ENCODE data around the gene DNM3. TPM values are rescaled to one million over a fixed set of nuclear protein-coding genes. Genes with fewer than 3 reads are reported as not detected.

The DNM3 gene
- polyA plus RNA-seq, 1 of the 3 experiments (the other 2 are of a cell fraction), result 0.43 TPM

DNA sequence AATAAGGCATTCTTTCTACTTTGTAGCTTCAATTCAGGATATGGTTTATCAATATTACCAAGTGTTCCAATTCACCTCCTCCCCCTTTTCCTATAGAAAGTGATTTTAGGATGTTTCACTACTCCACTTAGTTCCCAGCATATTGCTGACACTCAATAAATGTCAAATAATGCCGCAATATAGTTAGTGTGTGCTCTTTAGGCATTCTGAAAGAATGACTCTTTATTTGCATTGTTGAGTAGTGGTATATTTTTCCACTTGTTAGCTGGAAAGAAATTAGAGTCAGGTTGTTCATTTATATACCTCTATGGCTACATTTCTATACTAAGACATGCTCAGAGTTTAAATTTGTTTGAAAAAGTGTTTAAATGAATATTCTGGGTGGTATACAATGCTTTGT lies 424.6 kb downstream of the DNM3 start:
- Histone ChIP-seq H3F3A (replicated peaks; ENCODE audit: insufficient read depth) (peaks cover 13% of the 10 kb centered on the region), H3K4me2 (no peak overlapping the region), H3K27ac (ENCODE audit: low read depth in 2 of 2, low read length in 1 of 2) (no peak overlapping the region), H2AFZ (ENCODE audit: low read depth) (no peak overlapping the region), H3K36me3 (replicated peaks in 1 of 2; ENCODE audit: control insufficient read depth in 1 of 2, insufficient read depth in 2 of 2, low read length in 1 of 2) (peaks cover 0 to 9% of the 10 kb centered on the region in 2 experiments), H3K27me3 (ENCODE audit: insufficient read depth) (no peaks in the 10 kb centered on the region), H3K4me3 (ENCODE audit: low read depth in 2 of 2, low read length in 1 of 2) (no peak overlapping the region), H3K9me2 (no peaks in the 10 kb centered on the region), H4K20me1 (ENCODE audit: insufficient read depth) (no peaks in the 10 kb centered on the region), H3K9ac (no peak overlapping the region), H3K79me2 (ENCODE audit: insufficient read depth) (peaks cover 20% of the 10 kb centered on the region), H3K4me1 (ENCODE audit: control insufficient read depth in 1 of 2, insufficient read depth in 2 of 2, low read depth in 1 of 2, low read length in 1 of 2) (peaks cover 7 to 14% of the 10 kb centered on the region in 2 experiments; a peak in 2 of 4 replicates), H3K9me3 (no peaks in the 10 kb centered on the region)
- POLR2A ChIA-PET, result no interaction called here
- 90% methylated on average over 1 of the region's 1 CpG for WGBS (ENCODE audit: low lambda C conversion rate)
- CTCF ChIA-PET, result interaction anchor here (1.0 kb wide), 1 partner anchor 13 kb away, joined by 3 read pairs; no protein-coding TSS in a partner anchor
- DNase-seq, result no peak
- TF ChIP-seq RXRA (IDR thresholded peaks at IDR 0.05; ENCODE audit: borderline replicate concordance, low read depth), result no peak
- TF ChIP-seq TAF1 (IDR thresholded peaks at IDR 0.05; ENCODE audit: borderline replicate concordance, low read depth, low read length), result no peak
- TF ChIP-seq SIN3A (IDR thresholded peaks at IDR 0.05; ENCODE audit: borderline replicate concordance, low read depth, low read length), result no peak
- TF ChIP-seq YY1 (IDR thresholded peaks at IDR 0.05; ENCODE audit: low read depth), result no peak
- no peak for TF ChIP-seq FOXM1 (IDR thresholded peaks at IDR 0.05; ENCODE audit: low read depth)
- no peak for TF ChIP-seq MEF2A (IDR thresholded peaks at IDR 0.05; ENCODE audit: borderline replicate concordance, low read depth)
- TF ChIP-seq TEAD4 (IDR thresholded peaks at IDR 0.05; ENCODE audit: borderline replicate concordance, insufficient read depth), result no peak
- TF ChIP-seq EZH2phosphoT487 (IDR thresholded peaks at IDR 0.05; ENCODE audit: borderline replicate concordance, low read depth), result no peak
- TF ChIP-seq POLR2AphosphoS5 (IDR thresholded peaks at IDR 0.05; ENCODE audit: low read depth, low read length), result no peak
- TF ChIP-seq SMC3 (IDR thresholded peaks at IDR 0.05; ENCODE audit: low read depth, low read length), result no peak
- TF ChIP-seq, protein P1, sequence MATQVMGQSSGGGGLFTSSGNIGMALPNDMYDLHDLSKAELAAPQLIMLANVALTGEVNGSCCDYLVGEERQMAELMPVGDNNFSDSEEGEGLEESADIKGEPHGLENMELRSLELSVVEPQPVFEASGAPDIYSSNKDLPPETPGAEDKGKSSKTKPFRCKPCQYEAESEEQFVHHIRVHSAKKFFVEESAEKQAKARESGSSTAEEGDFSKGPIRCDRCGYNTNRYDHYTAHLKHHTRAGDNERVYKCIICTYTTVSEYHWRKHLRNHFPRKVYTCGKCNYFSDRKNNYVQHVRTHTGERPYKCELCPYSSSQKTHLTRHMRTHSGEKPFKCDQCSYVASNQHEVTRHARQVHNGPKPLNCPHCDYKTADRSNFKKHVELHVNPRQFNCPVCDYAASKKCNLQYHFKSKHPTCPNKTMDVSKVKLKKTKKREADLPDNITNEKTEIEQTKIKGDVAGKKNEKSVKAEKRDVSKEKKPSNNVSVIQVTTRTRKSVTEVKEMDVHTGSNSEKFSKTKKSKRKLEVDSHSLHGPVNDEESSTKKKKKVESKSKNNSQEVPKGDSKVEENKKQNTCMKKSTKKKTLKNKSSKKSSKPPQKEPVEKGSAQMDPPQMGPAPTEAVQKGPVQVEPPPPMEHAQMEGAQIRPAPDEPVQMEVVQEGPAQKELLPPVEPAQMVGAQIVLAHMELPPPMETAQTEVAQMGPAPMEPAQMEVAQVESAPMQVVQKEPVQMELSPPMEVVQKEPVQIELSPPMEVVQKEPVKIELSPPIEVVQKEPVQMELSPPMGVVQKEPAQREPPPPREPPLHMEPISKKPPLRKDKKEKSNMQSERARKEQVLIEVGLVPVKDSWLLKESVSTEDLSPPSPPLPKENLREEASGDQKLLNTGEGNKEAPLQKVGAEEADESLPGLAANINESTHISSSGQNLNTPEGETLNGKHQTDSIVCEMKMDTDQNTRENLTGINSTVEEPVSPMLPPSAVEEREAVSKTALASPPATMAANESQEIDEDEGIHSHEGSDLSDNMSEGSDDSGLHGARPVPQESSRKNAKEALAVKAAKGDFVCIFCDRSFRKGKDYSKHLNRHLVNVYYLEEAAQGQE (IDR thresholded peaks at IDR 0.05; ENCODE audit: low read depth, low read length), result no peak

DNA sequence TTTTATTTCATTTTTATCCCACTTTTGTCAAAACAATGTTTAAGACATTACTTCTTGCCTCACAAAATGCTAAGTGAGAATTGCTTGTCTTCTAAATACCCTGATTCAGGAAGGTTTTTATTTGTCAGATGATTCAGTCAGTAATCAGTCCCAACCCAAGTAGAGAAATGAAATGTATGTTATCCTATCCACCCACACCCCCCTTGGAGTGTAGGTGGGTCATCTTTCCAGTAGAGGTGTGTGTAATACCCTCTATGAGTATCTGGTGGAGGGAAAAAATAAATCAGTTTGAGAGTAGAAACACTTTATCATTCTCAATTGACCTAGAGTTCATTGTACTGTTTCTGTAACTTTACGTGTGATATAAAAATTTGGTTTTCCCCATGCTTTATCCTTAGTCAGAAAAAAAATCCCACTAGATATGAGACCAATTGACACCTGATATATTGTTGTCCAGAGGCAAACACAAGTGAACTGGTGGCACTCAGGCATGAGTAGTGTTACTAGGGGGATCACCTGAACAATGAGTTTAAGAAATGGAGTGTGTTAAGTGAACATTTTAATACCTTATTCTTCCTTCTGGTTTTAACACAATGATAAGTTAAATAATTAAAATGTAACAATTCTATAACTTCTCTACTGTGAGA lies 425.4 kb downstream of the DNM3 start:
- H3K79me2 ChIP-seq (ENCODE audit: insufficient read depth), result peaks cover 16% of the 10 kb centered on the region
- H4K20me1 ChIP-seq (ENCODE audit: insufficient read depth), result no peaks in the 10 kb centered on the region
- no peaks in the 10 kb centered on the region for H3K9me2 ChIP-seq
- no peak for DNase-seq
- no peak overlapping the region for H3K4me2 ChIP-seq
- no peaks in the 10 kb centered on the region for H3K9me3 ChIP-seq
- H3K27ac ChIP-seq (ENCODE audit: low read depth in 2 of 2, low read length in 1 of 2), result no peak overlapping the region
- peaks cover 14% of the 10 kb centered on the region for H3F3A ChIP-seq (replicated peaks; ENCODE audit: insufficient read depth)
- peaks cover 7 to 15% of the 10 kb centered on the region in 2 experiments; a peak in 2 of 4 replicates for H3K4me1 ChIP-seq (ENCODE audit: control insufficient read depth in 1 of 2, insufficient read depth in 2 of 2, low read depth in 1 of 2, low read length in 1 of 2)
- ChIA-PET CTCF (interaction anchor here (1.1 kb wide), 1 partner anchor 72 kb away, joined by 3 read pairs; no protein-coding TSS in a partner anchor), POLR2A (no interaction called here)
- H3K36me3 ChIP-seq (replicated peaks in 1 of 2; ENCODE audit: control insufficient read depth in 1 of 2, insufficient read depth in 2 of 2, low read length in 1 of 2), result peaks cover 0 to 8% of the 10 kb centered on the region in 2 experiments
- H2AFZ ChIP-seq (ENCODE audit: low read depth), result no peak overlapping the region
- WGBS (ENCODE audit: low lambda C conversion rate), result 97% methylated on average over 1 of the region's 1 CpG
- H3K27me3 ChIP-seq (ENCODE audit: insufficient read depth), result no peaks in the 10 kb centered on the region
- no peak overlapping the region for H3K4me3 ChIP-seq (ENCODE audit: low read depth in 2 of 2, low read length in 1 of 2)
- no peak overlapping the region for H3K9ac ChIP-seq
- TF ChIP-seq EP300 (IDR thresholded peaks at IDR 0.05; ENCODE audit: borderline replicate concordance in 1 of 2, low read depth in 1 of 2, low read length in 1 of 2) (no peak), SIN3A (IDR thresholded peaks at IDR 0.05; ENCODE audit: borderline replicate concordance, low read depth, low read length) (no peak), GATA2 (CRISPR knock-in tag; IDR thresholded peaks at IDR 0.05) (no peak), FOSL2 (IDR thresholded peaks at IDR 0.05; ENCODE audit: borderline replicate concordance, low read depth) (no peak)
- TF ChIP-seq, protein P2, sequence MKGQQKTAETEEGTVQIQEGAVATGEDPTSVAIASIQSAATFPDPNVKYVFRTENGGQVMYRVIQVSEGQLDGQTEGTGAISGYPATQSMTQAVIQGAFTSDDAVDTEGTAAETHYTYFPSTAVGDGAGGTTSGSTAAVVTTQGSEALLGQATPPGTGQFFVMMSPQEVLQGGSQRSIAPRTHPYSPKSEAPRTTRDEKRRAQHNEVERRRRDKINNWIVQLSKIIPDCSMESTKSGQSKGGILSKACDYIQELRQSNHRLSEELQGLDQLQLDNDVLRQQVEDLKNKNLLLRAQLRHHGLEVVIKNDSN (IDR thresholded peaks at IDR 0.05; ENCODE audit: borderline replicate concordance, low read depth), result no peak
